Measurements from ENCODE around the gene PPFIBP2. TPM values are rescaled to one million over a fixed set of nuclear protein-coding genes. Genes with fewer than 3 reads are reported as not detected.

The PPFIBP2 gene
- polyA plus RNA-seq, 3 donors = 57.9 to 75.6 (median 61.1) TPM

DNA sequence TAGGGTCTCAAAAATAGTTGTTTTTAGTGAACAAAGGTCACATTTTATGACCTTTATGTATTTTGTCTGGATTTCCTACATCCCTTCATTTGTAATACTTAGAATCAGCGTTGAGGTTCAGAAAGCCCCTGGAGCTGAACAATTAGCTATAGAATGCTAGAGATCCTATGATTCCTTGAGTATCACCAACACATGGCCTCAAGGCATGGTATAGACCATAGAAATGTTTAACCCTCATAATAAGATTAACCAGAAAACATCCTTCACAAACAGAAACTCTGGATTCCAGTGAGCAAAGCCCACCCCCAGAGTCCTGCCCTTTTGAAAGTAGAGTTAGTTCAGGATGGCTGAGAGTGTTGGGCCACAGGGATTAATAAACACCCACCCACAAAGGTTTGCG is 82.2 kb downstream of the PPFIBP2 start:
- no peak for DNase-seq

GRCh38 chr11:7596975-7597391 is 83.2 kb downstream of the PPFIBP2 start:
- DNase-seq = no peak

- peak; percentile 75 for DNase-seq
Observed at GRCh38 chr11:7597620-7598019, 83.8 kb downstream of the PPFIBP2 start.

GRCh38 chr11:7599209-7599608 is 85.4 kb downstream of the PPFIBP2 start:
- DNase-seq = no peak

GRCh38 chr11:7600205-7600775 is 86.5 kb downstream of the PPFIBP2 start:
- DNase-seq = no peak

GRCh38 chr11:7603031-7603781 is 89.4 kb downstream of the PPFIBP2 start:
- DNase-seq = no peak

DNA sequence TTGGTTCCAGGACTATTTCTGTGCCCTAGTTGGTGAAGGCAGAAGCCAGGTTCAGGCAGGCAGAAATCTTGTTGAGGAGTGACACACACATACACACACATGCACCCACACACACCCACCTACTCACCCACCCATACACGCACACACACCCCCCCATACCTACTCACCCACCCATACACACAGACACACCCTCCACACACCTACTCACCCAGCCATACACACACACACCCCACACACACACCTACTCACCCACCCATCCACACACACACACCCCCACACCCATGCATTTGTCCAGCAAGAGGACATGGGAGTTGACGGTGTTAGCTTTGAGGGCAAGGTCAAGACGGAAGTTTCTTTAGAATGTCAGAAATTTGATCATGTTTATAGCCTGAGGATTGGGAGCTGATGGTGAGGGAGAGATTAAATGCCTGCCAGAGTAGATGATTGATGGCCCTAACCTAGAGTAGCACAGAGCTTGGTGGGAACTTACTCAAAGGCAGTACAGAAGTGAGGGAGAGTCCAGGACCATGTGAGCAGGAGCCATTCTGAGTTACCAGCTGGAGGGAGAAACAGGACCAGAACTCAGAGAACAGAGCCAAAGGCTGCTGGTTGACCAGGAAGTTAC is 90.6 kb downstream of the PPFIBP2 start:
- peak; percentile 58 for DNase-seq

DNA sequence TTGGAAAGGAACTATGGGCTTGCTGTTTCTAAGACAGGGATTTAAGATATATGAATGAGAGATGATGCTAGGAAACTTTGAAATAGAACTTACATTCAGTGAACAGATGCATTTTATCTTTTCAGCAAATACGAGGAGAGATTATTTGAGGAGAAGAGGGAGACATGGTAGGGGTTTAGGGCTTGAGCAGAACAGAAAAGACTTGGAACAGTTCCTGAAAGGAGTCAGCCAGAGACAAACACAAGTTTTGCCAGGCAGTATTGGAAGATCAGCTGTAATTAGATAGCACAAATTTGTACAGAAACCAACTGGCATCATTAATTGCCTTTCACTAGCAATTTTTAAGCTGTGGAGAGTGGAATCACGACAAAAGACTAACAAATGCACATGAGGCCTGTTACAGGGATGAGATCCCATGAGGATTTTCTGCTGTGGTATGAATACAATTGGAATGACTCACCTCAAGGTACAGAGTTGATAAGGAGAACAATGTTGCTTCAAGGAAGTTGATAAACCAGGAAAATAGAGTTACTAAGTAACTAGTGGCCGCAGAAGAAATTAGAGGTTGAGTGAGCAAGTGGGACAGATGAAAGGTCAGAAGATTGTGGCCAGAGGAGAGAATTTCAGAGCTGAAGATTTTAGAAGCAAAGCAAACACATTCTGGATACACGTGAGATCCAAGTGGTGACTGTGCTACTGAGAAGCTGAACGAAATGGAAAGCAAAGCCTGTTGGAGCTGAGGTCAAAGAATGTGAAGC is 91.6 kb downstream of the PPFIBP2 start:
- no peak for DNase-seq

GRCh38 chr11:7606496-7606895 is 92.7 kb downstream of the PPFIBP2 start:
- no peak for DNase-seq

DNA sequence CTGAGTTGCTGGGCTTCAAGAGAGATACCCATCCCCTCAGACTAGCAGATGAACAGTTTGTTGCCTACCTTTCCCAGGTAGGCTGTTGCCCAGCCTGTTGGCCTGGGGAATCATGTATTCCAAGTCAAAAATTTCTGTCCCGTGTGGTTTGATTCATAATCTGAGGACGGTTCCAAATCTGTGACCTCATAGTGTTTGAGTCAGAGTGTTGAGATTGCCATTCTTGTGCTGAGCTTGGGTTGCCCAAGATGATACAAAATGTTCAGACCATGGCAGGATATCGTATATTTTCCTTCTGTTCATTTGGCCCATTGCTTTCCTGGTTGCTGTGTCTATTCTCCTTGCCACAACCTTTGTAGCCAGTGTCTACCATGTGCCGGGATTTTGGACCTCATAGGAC is 95.2 kb downstream of the PPFIBP2 start:
- DNase-seq = no peak

GRCh38 chr11:7609521-7609920 is 95.7 kb downstream of the PPFIBP2 start:
- DNase-seq = no peak

GRCh38 chr11:7610393-7610792 is 96.6 kb downstream of the PPFIBP2 start:
- no peak for DNase-seq

- DNase-seq = no peak
Observed at GRCh38 chr11:7611411-7611810, 97.6 kb downstream of the PPFIBP2 start.

DNA sequence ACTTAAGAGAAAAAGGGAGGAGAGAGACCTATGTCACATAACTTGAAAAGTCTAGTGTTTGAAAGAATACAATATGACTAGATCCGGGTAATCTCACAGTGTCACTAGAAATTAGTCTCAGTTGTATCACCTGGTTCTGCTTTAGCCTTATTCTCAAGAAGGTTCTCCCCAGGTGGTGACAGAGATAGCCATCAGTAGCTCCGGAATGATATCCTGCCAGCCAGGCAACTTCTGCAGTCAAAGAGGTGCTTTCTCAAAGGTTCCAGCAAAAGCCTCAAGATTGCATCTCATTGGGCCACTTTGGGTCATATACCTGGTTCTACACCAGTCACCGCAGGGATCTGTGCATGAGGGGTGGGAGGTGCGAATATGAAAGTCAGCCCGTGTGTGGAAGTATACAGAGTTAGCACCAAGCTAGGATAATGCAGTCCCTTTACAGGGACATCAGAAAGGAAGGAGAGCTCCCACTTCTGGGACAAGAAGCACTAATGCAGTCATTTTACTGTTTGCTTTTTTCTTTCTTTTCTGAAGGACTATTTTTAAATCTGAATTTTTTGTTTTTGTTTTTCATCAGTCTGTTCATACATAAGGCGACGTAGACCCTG is 98.4 kb downstream of the PPFIBP2 start:
- no peak for DNase-seq

DNA sequence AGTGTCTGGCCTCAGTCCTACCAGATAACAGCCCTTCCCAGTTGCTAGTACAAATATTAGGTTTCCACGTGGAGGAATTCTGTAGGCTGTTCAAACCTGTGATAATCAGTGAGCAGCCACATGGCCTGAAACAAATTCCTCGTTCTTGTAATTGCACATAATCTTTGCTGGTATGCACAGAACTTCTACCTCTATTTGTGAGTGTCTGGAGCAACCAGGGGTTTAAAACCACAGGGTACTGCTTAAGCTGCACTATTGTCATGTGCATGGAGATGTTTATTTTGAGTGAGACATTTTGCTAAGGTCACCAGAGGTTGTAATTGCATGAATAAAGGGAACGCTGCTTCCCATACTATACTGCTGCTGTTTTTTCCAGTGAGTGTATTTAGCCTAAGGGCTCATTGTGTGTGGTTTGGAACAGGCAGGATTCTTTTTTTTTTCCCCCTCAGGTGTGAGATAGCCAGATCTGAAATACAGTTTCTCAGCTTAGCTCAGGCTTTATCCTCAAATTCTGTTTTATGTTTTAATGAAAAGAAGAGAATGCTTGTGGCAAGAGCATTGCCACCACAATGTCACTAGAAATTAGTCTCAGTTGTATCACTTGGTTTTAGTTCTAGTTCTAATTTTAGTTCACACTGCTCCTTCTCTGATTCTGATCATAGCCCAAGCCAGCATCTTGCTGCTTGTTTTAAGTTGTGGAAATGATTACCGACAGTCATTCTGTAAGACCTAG is 99.0 kb downstream of the PPFIBP2 start:
- DNase-seq = no peak

DNA sequence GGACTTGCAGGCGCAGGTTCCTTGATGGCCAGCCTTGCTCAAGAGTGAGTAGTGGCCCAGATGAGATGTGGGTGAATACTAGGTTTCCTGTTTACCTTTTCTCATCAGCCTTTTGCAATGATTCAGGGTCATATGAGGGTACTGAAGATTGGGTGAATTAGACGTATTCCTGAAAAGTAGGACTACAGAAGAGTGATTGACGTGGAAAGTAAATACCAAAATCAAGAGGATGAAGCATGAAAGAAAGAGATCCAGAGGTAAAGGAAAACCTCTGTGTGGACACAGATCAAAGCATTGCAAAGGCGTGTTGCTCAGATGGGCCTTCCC is 99.6 kb downstream of the PPFIBP2 start:
- no peak for DNase-seq

DNA sequence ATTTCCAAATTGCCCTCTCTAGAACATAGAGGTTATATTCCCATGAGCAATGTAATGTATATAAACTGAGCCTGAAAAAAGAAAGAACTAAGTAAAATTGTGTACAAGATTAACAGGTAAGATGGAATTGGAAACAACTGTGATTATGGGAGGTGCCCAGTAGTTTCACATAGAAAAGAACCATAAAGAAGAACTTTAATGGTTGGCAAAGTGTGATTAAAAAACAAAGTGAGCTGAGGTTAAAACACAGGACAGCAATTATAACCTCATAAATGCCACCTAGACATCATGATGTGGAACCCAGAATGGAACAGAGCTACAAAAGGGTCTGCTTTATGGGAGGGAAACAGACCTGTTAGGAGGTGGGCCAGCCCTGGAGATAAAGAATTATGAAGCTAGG is 100.9 kb downstream of the PPFIBP2 start:
- no peak for DNase-seq

- no peak for DNase-seq
Observed at GRCh38 chr11:7617032-7617431, 103.2 kb downstream of the PPFIBP2 start.

GRCh38 chr11:7619322-7619721 is 105.5 kb downstream of the PPFIBP2 start:
- DNase-seq = peak; percentile 53

DNA sequence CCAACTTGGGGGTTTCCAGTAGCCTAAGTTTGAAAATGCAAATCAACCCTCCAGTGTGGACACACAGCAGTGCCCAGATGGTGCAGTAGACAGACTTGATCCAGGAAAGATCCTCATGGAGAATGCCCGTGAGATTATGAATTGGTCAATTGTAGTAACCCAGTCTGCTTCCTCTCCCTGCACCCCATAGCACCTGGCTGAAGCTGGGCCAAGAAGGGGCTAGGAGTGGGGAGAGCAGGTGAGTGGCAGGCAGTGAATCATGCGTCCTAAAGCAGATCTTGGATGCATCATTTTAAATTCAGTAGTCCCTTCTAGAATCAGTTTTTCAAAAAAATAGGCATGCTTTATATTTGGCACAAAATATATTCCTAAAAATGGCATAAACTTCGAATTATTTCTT is 107.3 kb downstream of the PPFIBP2 start:
- DNase-seq = no peak

GRCh38 chr11:7621554-7621953 is 107.8 kb downstream of the PPFIBP2 start:
- DNase-seq = no peak

- no peak for DNase-seq
Observed at GRCh38 chr11:7622721-7623120, 108.9 kb downstream of the PPFIBP2 start.

All from renal pelvis (tissue), 4 donors.